Activated CD4-positive, alpha-beta T cell treated with anti-CD3 and anti-CD28 coated beads, Interleukin-2, amount 50 U/mL, for 1 hour (primary cell): ENCODE measurements around the gene WDR43.
A peak's percentile ranks its signal among the peaks of the same experiment; 100 is the strongest.

Experiments
- DNase-seq: peaks from one replicate; pipeline ENCODE4 v3.0.0-alpha.2; 2020

The WDR43 gene, protein sequence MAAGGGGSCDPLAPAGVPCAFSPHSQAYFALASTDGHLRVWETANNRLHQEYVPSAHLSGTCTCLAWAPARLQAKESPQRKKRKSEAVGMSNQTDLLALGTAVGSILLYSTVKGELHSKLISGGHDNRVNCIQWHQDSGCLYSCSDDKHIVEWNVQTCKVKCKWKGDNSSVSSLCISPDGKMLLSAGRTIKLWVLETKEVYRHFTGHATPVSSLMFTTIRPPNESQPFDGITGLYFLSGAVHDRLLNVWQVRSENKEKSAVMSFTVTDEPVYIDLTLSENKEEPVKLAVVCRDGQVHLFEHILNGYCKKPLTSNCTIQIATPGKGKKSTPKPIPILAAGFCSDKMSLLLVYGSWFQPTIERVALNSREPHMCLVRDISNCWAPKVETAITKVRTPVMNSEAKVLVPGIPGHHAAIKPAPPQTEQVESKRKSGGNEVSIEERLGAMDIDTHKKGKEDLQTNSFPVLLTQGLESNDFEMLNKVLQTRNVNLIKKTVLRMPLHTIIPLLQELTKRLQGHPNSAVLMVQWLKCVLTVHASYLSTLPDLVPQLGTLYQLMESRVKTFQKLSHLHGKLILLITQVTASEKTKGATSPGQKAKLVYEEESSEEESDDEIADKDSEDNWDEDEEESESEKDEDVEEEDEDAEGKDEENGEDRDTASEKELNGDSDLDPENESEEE

DNA sequence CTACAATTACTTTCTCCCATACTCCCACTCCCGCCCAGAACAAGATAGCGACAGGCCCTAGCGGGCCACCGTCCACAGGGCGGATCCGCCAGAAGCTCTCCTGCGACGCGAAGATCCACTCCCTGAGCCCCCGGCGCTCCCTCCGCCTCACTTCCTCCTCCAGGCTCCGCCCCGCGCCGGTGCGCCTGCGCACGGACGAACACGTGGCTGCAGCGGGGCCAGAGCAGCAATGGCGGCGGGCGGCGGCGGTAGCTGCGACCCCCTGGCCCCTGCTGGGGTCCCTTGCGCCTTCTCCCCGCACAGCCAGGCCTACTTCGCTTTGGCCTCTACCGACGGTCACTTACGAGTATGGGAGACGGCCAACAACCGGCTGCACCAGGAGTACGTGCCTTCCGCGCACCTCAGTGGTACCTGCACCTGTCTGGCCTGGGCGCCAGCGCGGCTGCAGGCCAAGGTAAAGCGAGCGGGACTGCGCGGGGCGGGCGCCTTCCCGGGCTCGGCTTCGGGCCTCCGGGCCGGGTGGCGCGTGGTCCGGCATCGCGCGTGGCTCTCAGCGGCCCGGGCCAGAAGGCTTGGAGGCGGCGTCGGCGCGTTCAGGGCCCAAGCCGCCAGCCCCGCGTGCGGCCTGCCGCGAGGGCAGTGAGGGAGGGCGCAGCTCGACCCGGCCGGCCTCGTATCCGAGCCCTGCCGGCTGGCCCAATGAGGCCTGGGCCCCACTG is at the start of gene WDR43:
Gene WDR43 (plus strand): TSS at position 198 of the 719 bp plus-strand sequence. CDS start 32 bp downstream, at position 230.
- peak; percentile 95 for DNase-seq

DNA sequence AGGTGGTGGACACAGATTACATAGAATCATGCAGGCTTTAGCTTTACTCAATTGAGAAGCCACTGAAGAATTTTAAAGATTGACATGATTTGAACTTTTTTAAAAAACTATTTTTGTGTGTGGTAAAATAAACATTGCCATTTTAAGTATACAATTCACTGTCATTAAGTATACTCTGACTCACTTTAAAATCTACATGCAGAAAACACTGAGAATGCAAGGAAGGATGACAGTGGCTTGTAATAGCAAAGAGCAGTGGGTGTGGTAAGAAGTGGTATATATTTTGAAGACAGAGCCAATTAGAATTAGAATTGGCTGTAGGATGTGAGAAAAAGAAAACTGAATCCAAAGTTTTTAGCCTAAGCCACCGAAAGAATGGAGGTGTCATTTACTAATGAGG is 39.3 kb upstream of the WDR43 start:
- no peak for DNase-seq

DNA sequence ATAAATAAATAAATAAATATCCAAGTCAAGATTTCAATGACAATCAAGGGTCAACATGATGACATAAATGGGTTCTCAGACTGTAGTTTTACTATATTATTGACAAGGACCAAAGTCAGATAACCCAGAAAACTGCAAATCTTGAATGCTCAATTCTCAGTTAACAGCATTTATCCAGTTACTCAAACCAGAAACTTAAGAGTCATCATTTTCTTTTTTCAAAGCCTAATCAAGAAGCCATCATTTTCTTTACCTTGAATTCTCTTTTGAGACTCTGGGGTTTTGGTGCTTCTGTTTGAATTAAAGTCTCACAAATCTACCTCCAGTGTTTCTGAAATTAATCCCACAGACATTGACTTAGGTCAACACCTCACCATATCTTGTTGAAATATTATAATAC is 38.5 kb upstream of the WDR43 start:
- DNase-seq: no peak

DNA sequence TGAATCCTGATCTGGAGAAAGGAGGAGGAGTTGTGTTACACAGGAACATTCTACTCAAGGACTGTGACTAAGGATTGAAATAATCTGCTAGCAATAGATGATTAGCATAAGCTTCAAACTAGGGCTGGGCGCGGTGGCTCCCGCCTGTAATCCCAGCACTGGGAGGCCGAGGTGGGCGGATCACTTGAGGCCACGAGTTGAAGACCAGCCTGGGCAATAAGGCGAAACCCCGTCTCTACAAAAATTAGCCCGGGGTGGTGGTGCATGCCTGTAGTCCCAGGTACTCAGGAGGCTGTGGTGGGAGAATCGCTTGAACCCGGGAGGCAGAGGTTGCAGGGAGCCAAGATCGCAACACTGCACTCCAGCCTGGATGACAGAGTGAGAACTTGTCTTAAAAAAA is 25.9 kb upstream of the WDR43 start:
- DNase-seq: no peak

DNA sequence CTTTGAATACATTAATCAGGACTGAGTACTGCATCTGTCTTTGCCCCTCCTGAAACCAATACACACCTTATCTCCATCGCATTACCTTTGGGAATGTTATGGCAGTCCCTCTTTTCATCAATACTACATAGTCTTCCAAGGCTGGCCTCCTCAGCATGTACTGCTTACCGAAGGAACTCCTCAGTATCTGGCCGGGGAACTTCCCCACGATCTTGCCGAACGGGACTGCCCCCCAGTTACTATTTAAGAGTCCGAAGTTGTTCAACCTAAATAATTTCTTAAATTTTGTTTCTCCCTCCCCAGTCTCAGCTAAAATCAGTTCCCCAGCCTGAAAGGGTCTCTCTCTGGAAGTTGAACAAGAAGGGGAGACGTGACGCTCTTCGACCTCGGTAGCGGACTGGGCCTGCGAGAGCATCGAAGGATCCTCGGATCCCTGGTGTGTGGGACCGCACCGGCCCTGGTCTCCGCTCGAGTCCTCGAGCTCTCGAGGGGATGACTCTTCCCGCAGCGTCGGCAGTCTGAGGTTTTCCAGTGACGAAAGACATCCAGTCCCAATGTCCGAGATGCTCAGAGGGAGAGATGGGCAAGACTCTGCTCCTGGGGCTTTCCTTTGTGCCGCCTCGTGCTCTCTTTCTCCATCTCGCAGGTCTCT is 24.8 kb upstream of the WDR43 start:
- peak; percentile 20 for DNase-seq

DNA sequence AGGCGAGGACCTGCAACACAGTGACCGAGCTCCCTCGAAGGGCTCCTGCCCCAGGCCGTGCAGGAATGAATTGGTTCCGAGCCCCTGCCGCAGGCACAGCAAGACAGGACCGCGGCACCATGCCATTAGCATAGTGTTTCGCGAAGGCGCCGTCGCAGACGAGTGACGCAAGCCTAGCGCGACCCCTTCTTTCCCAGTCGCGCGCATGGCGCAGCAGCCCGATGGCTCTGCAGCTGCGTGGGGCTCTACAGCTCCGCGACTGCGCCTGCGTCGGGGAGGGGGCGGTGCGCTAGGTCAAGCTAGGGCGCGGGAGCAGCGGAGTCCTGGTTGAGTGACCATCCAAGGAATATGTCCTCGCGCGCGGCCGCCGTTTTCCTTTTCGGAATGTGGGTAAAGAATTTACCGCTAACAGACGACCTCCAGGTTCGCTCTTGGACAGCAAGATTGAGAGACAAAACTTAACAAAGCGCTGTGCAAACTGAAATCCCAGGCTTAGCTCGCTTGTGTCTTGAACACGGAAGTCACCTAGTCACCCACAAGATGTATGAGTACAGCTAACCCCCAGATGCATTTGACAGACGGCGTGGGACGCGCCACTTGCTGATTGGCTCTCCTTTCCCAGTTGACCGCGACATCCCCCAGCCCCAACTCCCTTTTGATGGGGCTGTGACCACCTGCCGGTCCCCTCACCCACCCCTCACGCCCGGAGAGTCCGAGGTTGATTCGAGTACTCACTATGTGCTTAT is 24.1 kb upstream of the WDR43 start, which contains the start of gene TRMT61B:
Gene TRMT61B (minus strand): TSS at position 164 of the 746 bp plus-strand sequence. CDS start 32 bp downstream, at position 132.
- peak; percentile 98 for DNase-seq

DNA sequence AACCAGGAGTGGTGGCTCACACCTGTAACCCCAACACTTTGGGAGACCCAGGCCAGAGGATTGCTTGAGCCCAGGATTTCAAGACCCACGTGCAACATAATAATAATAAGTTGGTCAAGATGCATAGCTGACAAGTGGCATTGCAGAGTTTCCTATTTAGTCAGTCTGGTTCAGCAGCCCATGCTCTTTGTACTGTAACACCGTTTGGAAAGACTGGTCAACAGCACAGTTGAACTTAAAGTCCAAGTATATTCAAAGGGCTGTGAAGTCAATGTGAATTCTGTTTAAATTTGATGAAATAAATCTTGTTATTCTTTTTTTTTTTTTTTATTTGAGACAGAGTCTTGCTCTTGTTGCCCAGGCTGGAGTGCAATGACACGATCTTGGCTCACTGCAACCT is 22.8 kb upstream of the WDR43 start:
- DNase-seq: no peak

DNA sequence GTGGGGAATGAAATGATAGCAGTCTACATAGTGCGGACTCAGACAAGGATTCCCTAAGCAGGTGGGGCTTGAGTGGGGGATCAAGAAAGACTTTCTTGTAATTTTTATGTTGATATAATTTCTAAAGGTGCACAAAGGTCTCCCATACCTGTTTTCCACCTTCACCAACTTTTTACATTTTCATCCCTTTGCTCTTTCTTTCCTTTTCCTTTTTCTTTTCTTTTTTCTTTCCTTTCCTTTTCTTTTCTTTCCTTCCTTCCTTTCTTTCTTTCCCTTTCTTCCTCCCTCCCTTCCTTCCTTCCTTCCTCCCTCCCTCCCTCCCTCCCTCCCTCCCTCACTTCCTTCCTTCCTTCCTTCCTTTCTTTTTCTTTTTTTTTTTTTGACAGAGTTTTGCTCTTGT is 14.3 kb upstream of the WDR43 start:
- no peak for DNase-seq

DNA sequence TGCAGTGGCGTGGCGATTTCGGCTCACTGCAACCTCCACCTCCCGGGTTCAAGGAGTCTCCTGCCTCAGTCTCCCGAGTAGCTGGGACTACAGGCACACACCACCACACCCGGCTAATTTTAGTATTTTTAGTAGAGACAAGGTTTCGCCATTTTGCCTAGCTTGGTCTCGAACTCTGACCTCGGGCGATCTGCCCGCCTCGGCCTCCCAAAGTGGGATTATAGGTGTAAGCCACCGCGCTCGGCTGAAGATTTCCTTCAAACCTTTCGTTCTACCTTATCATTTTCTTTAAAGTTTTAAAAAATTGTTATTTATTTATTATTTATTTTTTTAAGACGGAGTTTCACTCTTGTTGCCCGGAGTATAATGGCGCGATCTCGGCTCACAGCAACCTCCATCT is 979 bp upstream of the WDR43 start:
- no peak for DNase-seq

DNA sequence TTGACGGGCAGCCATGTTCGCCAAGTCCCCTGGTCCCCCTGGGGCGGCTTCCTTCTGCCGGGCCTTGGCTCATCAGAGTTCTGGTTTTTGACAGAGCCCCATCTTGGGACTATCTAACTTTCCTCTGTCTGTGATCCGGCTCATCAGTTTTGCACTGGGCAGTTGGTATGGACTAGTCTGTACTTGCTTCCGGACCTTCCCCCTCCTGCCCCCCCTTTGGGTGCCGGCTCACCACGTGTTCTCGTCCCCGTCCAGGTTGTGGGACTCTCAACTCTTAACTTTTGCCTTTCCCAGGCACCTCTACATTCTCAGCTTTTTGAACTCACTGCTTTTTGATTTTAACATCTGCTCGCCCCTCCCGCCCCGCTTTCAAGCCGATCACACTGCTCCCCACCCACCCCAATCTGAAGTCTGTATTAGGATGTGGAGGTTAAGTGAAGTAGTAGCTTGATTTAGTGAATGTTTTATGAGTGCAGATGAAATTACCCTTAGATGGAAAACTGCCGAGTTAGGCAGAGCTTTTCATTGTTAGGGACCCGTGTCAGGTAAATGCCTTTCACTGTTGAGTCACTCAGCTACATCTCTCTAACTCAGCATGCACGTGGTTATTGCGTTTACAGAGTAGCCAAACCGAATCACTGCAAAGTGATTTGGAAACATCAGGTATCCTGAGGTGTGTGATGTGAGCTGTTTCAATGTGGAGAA is 874 bp downstream of the WDR43 start:
- peak; percentile 24 for DNase-seq

DNA sequence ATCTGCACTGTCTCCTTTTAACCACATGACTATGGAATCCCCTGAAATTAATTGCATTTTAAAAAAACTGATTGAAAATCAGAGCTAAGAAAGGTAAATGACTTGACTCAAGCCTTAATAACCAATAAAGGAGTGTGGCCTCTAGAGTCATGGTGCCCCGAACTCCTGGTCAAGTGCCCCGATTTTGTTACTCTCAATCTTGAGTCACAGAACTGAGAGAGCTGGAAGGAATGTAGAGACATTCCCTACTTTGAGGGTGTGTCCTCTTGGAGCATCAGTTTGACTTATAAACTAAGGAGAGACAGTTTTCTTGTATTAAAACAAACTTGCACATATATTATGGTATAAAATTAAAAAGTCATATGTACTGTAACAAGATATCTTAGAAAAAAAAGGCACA is 2.4 kb downstream of the WDR43 start:
- DNase-seq: no peak

DNA sequence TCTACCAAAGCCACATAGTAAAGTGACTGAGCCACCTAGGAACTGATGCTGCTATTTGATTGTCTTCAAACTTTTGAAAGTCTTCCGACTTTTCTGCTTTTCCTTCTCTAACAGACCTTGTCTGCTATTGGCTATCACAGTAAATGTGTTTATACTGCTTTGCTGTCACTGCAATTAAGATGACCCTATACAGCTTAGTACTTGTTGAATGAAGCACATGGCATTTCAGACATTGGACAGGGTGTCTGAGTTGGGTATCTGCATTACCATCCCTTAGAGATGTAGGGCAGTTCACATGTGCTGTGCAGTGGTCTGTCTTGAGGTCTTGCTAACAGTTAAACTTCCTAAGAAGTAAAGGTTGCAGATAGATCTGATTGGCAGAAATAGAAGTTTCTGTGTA is 3.6 kb downstream of the WDR43 start:
- no peak for DNase-seq

DNA sequence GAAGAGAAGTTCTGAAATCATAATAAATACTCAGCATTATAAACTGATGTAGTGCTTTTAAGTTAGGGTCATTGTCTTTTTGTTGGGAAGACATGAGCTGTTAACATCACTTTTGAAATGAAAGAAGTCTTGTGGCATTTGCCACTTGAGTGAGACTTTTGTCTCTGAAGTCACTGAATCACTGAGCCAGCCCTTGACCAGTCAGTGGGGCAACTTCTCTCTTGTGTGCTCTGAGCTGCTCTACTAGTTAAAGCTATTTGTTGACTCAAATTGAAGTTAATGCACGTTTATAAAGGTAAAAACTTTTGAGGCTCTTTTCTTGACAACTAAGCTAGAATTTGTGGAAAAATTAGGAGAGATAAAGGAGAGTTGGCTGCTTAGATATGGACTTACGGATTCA is 6.7 kb downstream of the WDR43 start:
- no peak for DNase-seq

DNA sequence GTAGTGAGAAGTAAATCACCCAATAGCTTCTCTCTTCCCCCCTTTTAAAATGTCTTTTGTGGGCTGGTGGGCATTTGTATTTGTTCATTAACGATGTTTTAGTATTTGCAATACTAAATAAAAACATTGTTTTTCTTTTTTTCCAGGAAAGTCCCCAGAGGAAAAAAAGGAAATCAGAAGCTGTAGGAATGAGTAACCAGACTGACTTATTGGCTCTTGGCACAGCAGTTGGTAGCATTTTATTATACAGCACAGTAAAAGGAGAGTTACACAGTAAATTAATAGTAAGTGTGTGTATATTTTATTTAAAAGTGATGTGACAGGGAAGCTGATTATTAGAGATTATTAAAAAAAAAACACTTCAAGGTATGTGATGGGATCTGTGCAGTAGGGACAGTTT is 7.4 kb downstream of the WDR43 start:
- no peak for DNase-seq

DNA sequence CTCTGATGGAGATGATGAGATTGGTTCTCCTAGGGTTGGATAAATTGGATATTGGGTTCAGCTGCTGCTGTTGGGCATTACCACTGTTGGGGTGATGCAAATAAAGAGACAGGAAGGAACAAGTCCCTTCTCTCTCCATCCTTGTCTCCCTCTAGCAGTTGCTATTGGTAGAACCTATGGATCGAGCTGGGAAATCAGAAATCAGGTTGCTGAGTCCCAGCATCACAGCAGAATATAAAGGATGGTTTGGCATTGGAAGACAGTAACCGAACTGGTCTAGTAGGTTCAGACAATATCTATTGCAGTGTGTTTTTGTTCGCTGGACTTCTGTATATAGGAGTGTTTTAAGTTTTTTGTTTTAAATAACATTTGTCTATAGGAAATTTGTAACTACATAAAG is 8.1 kb downstream of the WDR43 start:
- no peak for DNase-seq

DNA sequence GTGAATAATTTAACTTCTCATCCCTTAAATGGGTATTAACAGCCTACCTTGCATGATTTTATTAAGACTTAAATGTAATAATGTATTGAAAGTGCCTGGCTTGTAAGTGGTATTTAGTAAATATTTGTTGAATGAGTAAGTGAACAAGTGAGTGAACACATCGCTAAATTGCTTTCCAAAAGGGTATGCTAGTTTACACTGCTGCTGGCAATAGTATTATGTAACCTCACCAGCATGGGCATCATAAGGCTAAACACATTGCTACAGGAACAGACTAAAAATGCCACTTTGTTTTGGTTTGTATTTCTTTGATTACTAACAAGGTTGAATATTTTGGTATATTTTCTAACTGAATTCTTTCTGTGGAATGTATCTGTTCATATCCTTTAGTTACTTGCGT is 9.8 kb downstream of the WDR43 start:
- DNase-seq: no peak

DNA sequence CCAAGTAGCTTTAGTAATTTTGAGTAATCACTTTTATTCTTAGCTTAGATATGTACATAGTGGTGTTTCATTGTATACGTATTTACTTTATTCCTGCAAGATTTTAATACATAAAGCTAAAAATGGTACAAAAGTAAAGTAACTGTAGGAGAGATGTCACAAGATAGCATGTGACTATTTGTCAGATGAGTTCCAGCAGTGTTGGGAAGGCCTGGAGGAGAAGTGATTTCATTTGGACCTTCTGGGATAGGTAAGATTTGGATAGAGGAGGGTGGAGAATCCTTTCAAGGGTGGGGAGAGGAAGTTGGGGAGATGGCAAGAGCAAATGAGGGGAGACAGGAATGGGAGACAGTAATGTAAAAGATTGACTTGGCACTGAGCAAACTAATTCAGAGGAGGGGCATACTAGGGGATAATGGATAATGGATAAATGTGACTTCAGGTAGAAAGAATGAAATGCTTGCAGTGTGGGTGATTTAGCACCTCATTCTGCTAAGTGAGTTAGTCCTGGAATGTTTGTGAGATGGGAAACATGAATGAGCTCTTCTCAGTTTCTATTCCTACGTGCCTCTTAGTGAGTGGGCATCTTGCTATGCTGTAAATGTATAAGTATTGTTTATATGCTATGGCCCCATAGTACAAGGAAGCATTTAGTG is 10.5 kb downstream of the WDR43 start:
- no peak for DNase-seq

DNA sequence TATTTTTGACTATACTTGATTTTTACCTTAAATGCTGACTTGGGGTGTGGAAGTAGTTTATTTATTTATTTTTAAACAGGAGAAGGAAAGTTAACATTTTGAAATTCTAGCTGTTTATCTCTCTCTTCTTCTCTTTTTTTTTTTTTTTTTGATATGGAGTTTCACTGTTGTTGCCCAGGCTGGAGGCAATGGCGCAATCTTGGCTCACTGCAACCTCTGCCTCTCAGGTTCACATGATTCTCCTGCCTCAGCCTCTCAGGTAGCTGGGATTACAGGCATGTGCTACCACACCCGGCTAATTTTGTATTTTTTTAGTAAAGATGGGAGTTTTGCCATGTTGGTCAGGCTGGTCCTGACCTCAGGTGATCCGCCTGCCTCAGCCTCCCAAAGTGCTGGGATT is 11.1 kb downstream of the WDR43 start:
- DNase-seq: no peak

DNA sequence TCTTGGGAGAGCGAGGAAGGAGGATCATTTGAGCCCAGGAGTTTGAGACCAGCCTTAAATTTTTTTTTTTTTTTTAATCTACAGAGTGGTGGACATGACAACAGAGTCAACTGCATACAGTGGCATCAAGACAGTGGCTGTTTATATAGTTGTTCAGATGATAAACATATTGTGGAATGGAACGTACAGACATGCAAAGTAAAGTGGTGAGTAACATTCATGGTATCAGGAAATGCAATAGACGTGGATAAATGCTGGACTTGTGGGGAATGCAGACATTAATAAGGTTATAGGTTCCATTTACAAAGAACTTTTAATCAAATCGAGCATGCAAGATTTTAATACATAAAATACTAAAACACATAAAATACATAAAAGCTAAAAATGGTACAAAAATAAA is 11.9 kb downstream of the WDR43 start:
- no peak for DNase-seq

DNA sequence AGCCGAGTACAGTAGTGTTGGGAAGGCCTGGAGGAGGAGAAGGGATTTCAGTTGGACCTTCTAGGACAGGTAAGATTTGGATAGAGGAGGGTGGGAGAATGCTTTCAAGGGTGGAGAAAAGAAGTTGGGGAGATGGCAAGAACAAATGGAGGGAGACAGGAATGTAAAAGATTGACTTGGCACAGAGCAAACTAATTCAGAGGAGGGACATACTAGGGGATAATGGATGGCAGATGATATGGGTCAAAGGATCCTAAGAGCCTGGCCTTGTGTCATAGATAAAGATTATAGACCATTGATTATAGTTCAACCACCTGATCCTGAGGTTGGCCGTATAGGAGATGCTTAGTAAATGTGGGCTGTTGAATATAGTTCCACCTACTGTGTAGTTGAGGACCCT is 12.4 kb downstream of the WDR43 start:
- no peak for DNase-seq

DNA sequence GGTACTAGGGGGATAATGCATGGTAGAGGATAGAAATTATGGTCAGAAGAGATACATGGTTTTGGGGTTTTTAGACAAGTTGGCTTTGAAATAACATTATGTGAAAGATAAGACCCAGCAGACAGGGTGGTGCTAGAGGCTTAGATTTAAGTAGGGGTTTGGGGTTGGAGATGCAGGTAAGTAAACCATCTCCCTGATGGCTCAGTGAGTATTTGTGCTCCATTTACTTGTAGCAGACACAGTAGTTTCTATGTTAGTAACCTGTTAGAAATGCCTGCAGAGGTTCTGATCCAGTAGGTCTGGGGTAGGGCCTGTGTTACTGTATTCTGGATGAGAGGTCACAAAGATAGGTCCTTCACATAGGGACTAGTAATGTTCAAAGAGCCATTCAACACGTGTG is 13.7 kb downstream of the WDR43 start:
- DNase-seq: no peak
